GF-D8 (cell line): ENCODE measurements around the gene FBXL7.

Source experiments
- DNase-seq: peaks from one replicate; lab custom pipeline; 2025; lab: John Stamatoyannopoulos, UW

The FBXL7 gene

DNA sequence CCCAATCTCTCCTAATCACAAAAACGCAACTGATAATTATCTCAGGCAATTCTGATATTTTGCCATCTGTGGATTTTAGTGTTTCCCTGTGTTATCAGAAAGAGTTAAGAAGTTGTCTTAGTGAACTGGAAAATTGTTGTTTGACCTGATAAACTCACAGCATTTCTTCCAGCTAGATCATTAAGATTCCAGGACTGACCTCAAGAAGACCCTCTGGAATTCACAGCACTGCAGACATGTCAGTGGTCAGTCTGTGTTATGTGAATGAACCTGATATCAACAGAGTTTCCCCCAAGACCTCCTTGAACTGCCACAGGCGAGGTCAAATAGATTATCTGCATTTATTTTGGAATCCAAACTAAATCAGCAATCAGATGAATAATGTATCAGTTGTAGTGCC lies 174.7 kb downstream of the FBXL7 start:
- no peak for DNase-seq

DNA sequence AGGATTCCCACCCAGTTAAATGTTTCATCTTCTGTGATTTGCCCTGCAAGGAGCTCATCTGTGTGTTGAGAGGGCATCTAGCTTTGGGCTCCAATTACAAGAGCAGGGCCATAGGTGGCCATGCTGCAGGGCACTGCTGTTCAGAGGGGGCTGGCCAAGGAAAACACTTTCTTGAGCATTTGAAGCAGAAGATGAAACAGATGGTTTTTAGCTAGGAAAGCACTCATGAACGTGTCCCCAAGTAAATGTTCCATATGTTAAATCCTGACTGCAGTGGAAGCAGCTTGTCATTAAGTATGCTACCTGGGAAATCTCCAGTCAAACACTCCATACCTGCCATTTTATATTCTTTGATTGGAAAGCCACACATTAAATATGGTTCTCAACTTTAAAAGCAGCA lies 176.6 kb downstream of the FBXL7 start:
- no peak for DNase-seq

DNA sequence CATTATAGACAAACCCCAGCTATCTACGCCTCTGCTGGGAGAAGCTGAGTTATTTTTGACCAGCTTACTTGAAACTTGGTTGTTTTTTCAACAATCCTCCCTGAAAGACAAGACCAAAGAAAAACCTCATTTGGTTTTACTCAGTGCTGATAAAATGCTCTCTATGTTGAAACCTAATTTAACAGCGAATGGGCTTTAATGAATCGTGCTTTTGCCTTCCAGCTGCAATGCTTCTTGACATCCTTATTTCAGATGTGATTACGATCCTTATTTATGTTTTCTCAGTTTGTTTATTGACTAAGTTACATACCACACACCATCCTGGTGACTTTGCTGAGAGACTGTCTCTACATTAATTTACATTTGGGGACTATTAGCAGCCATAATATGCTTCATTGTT lies 179.2 kb downstream of the FBXL7 start:
- no peak for DNase-seq

DNA sequence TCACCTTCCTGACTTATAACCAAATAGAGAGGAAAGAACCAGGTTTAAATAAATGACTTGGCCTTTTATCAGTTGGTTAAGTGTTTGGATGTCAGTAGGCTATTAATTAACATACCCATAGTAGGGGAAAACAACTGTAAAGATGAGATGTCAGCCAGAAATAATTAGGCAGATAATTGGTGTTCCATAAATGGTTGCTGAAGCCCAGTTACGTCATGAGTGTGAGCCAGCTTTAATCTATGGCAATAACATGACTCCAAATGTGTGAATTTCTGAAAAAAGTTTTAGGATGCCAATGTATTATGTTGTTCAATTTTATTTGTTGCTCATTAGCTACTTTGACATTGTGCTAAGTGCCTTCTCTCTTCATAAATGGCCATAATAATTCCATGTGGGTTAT lies 180.5 kb downstream of the FBXL7 start:
- DNase-seq = no peak

DNA sequence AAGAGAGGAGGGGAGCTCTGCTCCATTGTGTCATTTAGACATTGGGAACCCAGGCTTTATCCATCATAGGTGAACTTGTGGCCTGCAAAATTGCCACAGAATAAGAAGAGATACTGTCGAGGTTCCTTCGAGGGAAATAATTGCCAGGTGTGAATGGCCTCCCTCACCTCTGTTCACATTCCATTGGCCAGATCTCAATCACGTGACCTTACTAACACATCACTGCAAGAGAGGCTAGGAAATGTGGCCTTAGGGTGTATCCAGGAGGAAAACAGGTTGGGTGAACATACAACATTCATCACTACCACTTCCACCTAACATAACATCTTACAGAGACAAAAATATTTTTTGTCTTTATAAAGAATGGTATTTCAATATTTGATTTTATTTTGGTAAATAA lies 182.1 kb downstream of the FBXL7 start:
- no peak for DNase-seq

DNA sequence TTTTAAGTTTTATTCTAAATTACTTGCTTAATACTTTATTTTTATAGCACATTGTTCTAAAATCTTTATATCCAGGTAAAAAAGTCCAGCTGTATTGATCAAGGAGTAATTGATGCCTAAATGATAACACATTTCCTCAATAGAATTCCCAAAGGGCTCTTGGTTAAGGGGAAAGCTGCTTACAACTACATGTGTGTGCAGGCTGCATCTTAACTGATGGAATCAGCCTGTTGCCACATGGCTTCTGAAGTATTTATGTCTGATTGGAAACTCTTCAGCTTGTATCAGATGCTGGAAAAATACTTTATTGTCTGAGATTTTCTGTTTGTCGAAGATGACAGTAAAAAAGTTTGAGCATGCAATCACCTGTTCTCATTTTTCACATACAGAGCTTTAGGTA lies 182.6 kb downstream of the FBXL7 start:
- DNase-seq = no peak

DNA sequence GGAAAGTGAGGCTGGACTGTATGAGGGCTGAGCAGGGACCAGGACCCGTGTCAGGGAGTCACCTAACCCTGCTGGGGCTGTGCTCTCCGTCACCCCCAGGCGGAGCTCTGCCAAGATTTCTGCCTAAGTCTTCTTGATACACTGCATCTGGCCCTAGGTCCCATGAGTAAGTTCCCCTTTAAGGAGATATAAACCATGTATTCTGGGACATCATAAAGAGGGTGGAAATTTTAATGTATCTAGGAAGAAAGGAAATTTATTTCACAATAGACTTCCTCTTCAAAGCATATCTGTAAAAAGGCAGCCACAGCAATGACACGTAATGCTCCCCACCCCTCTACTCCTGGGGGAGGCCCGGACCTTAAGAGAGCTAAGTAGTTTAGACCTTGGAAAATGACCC lies 183.4 kb downstream of the FBXL7 start:
- DNase-seq = no peak

DNA sequence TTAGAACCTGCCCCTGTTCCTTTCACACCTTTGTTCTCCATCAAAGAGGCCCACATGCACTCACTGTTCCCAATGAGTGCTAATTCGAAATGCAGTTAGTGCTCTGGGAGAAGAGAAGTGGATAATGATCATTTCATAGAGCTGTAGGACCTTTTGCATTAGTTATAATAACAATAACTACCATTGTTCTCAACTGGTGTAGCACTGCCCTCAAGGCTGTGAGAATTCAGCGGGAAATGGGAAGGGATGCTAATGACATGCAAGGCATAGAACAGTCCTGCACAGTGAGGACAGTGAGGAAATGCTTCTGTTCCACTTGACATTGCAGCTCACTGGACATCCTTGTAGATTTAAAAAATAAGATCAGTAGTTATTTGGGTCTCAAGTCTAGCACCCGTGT lies 187.4 kb downstream of the FBXL7 start:
- no peak for DNase-seq

DNA sequence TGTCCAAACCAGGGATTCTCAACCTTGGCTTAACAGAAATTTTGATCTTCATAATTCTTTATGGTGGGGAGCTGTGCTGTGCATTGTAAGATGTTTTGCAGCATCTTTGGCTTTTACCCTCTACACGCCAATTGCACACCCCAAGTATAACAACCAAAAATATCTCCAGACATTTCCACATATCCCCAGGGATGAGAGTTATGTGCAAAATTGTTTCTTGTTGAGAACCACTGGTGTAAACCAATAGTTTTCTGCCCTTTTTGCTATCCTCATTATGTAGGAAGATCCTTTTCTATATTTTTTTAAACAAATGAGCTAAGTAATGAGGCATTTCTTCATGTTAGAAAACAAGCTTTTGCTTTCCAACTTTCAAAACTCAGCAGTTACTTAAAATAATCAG lies 189.9 kb downstream of the FBXL7 start:
- DNase-seq = no peak

DNA sequence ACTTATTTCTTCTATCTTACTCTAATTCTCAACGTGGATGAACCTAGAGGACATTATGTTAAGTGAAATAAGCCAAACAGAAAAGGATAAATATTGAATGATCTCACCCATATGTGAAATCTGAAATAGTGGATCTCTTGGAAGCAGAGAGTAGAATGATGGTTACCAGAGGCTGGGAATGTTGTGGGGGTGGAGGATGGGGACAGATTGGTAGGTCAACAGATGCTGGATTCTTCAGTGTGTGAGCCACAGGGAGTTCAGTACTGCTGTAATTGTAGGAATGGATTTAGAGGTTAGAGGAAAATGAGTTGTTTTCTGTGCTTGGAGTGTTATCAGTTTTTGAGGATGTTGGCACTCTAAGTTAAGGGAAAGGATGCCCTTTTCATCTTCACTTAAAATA lies 190.6 kb downstream of the FBXL7 start:
- DNase-seq = no peak

DNA sequence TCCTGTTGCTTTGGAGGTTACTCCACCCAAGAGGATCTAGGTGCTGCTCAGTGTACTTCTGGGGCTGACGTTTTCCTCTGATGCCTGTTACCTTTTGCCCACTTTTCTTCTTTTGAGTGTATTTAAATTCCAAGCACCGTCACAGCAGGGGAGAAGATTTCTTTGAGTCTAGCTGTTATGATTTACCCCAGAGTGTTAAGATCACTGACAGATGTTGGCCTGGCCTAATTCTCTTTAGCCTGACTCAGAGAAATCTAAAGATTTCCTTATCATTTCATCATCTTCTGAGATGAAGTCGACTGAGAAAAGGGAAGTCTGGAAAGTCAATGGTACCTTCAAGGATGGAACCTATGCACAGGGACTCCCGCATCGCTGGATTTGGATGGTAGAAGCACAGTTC lies 191.5 kb downstream of the FBXL7 start:
- no peak for DNase-seq

DNA sequence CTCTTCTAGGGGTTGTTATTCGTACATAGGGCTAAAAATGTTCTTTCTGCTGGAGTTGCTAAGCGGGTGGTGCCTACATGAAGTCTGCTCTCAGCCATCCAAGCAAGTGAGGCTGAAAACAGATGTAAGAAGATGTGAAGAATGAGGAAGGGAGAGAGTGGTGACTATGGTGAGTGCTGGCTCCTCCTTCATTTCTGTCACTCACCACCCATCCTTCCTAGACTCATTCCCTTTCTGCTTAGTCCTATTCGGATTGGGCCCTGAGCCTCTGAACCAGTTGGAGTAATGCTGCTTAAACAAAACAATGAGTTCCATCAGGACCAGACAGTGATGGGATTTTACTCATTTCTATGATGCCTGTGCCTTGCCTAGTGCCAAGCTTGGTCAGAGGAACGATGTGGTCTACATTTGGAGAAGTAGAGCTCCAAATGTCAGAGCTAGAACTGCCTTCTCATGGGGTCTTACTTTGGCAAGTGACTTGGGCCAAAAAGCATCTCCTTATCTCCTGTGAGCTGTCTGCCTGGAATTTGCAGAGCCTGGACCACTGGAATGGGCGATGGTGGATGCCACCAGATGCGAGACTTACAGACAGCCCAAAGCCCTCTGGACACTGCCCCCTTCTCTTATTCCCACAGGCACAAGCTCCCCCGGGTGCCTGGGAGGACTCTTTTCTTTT lies 192.9 kb downstream of the FBXL7 start:
- no peak for DNase-seq

DNA sequence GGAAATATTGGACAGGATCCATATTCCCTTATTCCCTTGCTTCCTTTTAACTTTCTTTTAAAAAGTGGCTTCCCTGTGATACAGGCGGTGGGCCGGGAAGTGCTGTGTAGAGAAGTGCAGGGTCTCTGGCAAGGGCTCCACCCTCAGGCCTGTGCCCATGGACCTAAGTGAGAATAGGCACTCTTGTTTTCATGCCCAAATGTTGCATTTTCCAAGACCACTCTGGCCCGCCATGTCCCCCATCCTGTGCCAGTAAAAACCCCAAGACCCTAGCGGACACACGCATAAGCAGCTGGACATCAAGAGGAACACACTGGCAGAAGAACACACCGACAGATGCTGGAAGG lies 193.4 kb downstream of the FBXL7 start:
- no peak for DNase-seq

DNA sequence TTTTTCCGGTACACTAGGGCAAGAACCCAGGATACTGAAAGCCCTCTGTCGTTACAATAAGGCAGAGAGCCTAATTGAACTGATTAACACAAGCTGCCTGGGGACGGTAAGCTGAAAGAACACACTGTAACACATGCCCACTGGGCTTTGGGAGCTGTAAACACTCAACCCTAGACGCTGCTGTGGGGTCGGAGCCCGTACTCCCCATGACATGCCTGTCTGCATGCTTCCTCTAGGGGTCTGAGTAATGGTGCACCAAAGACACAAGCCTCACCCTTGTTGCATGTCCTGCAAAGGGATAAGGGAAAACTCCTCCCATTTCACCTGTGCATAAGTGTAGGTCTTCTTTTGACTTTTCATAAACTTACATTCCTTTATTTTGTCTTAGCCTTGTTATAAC lies 194.0 kb downstream of the FBXL7 start:
- DNase-seq = no peak

DNA sequence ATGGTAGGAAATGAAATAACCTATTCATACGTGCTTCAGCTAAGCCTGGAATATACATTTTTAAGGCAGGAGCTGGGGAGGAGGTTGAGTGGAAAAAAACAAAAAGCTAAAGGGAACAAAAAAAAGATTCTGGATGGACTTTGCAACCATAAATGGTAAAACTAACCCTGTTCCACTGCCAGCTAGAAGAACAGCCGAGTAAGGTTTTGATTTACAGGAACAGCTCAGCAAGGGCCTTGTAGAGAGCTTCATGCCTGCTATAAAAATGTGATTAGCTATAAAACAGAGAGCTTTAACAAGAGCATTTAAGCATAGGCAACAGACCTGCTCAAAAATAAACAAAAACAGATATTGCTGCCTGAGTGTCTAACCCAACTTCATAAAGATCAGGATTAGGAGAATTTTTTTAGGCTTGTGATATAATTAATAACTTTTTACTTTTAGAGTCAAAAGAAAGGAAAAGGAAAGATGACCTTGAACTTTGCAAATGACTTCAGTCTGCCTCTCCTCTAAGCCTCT lies 194.8 kb downstream of the FBXL7 start:
- no peak for DNase-seq

DNA sequence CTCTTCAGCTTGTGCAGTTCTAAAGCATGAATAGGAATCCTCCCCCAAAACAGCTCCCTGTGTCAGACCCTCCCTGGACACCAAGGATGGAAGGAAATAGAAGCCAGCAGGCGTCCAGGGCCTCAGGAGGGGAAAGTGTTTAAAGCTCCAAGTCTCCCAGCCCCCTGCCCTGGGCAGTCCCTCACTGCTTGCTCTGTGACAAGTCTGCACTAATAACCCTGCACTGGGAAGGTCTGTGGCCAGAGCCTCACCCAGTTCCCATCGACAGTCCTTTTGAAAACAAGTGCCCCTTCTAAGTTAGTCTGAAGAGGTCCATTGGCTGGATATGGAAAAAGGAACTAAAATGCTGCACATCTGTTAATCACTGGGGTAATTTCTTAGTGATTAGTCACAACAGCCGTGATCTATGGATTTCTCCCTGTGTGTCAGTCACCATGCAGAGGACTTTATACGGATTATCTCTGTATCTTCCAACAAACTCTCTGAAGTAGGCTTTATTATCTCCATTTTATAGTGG lies 195.3 kb downstream of the FBXL7 start:
- DNase-seq = no peak

DNA sequence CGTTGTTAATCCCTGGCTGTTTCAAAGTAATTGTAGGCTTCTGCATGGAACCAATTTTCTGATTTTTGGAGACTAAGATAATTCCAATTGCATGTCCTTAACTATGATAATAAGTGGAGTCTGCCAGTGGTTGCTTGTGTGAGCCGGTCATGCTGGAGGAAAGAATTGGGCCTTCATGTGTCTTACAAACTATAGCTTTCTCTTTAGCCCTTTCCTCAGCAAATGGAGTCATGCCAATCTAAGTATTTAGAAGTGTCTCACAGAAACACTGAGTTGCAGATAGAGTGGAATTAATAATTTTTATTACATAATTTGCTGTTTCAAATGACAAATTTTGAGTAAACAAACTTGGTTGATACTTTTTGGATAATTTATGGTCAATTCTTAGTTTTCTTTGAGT lies 200.4 kb downstream of the FBXL7 start:
- DNase-seq = no peak

DNA sequence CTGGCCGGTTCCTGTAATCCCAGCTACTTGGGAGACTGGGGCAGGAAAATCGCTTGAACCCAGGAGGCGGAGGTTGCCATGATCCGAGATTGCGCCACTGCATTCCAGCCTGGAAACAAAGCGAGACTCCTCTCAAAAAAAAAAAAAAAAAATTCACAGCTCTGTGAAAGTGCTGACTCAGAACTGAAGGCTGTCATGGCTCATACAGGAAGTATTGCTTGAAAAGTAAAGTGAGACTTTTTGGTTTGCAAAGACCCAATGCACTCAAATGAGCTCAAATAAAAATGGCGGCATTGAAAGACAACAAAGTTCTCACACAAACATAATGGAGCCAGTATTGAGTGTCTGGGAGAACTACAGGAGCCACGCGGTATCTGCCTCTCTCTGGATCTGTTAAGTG lies 202.1 kb downstream of the FBXL7 start:
- no peak for DNase-seq

DNA sequence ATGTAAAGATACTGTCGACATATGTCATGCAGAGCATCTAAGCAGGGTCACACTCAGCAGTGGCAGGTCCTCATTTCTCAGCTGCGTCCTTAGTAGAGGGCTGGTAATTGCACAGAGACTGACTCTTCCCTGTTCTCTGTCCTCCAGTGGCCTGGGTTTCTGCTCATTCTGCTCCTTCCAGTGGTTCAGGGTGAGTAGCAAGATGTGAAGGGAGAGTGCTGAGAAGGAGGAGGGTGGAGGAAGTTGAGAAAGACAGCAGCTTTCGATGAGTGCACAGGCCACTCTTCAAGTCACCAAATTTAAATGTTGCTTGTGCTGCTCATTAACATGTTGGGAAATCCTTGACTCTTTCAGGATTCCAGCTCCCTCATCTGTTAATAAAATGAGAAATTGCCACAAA lies 203.9 kb downstream of the FBXL7 start:
- DNase-seq = no peak

DNA sequence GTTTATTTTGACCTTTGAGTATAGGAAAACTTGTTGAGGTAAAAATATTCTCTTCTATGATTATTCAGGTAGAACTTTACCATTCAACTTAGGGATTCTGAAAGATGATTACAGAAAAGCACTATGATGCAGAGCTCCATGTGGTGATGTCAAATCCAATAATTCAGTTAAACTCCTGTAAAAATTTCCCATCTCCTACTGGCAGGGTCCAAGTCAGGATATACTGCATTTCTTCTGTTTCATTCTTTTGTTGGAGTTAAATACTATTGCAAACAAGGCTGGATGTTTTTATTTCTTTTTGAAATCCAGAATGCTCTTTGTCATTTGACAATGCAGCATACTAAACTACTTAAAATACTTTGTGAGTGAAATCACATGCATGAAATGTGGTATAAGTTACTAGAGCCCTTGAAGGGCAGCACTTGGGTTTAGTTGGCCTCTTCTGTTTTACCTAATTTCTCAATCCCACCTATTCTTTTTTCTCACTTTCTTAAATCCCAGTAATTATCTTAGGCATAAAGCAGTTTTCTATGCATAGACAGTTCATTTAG lies 204.5 kb downstream of the FBXL7 start:
- DNase-seq = no peak

DNA sequence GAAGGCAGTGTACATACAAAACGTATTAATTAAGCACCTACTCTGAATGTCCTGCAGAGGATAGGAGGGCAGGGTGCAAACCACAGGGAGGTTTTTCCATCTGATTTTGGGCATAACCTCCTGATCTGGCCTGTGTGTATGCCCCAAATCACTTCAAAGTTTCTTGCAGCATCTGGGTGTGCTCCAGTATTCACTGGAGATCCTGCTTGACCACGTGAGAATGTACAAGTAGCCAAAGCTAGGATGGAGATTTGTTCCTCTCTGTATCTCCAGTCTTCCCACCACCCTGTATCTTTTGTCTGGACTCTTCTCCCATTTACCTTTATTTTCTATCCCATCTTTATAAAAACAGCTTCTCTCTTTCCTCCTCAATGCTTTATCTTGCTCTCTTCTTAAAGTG lies 207.7 kb downstream of the FBXL7 start:
- no peak for DNase-seq

DNA sequence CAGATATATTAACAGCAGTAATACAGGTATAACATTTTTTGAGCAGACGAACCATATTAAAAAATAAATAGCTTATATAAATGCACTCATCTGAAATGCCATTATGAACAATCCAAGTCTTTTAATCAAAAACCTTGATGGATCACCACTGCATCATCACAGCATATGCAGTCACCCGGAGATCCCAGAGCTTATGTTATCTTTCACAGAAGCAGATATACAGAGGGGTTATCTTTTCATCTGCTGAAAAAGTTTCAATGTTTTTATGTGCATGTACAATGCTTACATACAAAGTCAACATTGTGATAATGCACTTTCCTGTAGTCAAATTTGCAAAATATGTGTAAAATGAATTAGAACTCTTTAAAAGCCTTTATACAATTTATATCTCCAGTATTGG lies 211.9 kb downstream of the FBXL7 start:
- no peak for DNase-seq

DNA sequence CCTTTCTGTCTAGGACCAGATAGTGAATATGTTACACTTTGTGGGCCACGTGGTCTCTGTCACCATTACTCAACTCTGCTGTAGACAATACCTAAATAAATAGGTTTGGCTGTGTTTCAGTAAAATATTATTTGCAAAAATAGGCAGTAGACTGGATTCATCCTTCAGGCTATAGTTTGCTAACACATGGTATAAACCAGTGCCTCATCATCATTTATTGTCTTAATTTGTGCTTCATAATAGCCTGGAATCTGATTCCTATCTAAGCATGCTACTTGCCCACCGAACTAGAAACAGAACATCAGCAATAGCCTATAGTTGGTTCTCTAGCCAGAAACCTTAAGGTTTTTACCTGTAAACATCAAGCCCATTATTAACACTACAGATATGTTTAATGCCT lies 215.6 kb downstream of the FBXL7 start:
- DNase-seq = no peak

DNA sequence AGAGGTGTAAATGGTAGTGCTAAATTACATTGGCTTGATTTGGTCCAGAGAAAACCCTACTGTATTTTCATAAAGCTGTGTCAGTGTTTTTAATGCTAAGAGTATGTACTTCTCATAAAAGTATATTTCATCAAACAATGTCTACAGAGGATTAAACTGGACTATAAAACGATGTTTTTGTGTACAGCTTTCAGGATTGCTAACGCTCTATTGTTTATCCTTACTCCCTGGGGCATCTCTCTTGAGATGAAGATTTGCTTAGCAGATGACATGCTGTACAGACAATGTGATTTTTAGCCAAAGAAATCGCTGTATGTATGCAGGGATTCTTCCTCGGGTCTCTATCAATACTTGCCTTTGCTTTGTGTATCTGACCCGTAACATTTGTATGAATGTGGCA lies 216.0 kb downstream of the FBXL7 start:
- DNase-seq = no peak
